ENCODE measurements around the gene PDK4. TPM values are rescaled to one million over a fixed set of nuclear protein-coding genes. Genes with fewer than 3 reads are reported as not detected.
A peak's percentile ranks its signal among the peaks of the same experiment; 100 is the strongest.

PDK4 gene
- 0.36 and 0.59 TPM in 2 replicates for total RNA-seq

GRCh38 chr7:95596198-95597063, at the start of gene PDK4:
Gene PDK4 (minus strand): TSS chr7:95596516. CDS start chr7:95596293, 223 bp downstream.
- DNase-seq (ENCODE audit: insufficient read length, low spot score, missing footprints): peak; percentile 83
- H3K36me3 ChIP-seq (ENCODE audit: insufficient read depth, low read length): no peaks in the 10 kb centered on the region
- peak within 1 kb of the TSS; percentile 86 for H3K4me2 ChIP-seq (ENCODE audit: insufficient read depth, low read length)
- peak within 1 kb of the TSS; percentile 97 for H2AFZ ChIP-seq (ENCODE audit: low read length)
- H3K27ac ChIP-seq (ENCODE audit: low read depth, low read length): peak within 1 kb of the TSS; percentile 66
- H3K9me3 ChIP-seq (ENCODE audit: low read depth, low read length): no peaks in the 10 kb centered on the region
- no peaks in the 10 kb centered on the region for H4K20me1 ChIP-seq (ENCODE audit: insufficient read depth, low read length)
- peaks cover 11% of the 10 kb centered on the region for H3K4me1 ChIP-seq (ENCODE audit: insufficient read depth, low read length)
- TF ChIP-seq CTCF (IDR thresholded peaks at IDR 0.05; ENCODE audit: extremely low read depth, low read depth, low read length): no peak
- peak within 1 kb of the TSS; percentile 84 for H3K4me3 ChIP-seq (ENCODE audit: insufficient read depth, low read length)
- H3K27me3 ChIP-seq (ENCODE audit: insufficient read depth, low read length): no peaks in the 10 kb centered on the region
- no peaks in the 10 kb centered on the region for H3K79me2 ChIP-seq (ENCODE audit: insufficient read depth, low read length)

- no peaks in the 10 kb centered on the region for H3K36me3 ChIP-seq (ENCODE audit: insufficient read depth, low read length)
- no peak overlapping the region for H3K4me3 ChIP-seq (ENCODE audit: insufficient read depth, low read length)
Measured at GRCh38 chr7:95642173-95642572, 45.9 kb upstream of the PDK4 start.

GRCh38 chr7:95636140-95636940, 40.0 kb upstream of the PDK4 start:
- no peaks in the 10 kb centered on the region for H3K79me2 ChIP-seq (ENCODE audit: insufficient read depth, low read length)
- H4K20me1 ChIP-seq (ENCODE audit: insufficient read depth, low read length): no peaks in the 10 kb centered on the region
- no peak for DNase-seq (ENCODE audit: insufficient read length, low spot score, missing footprints)
- no peaks in the 10 kb centered on the region for H3K27me3 ChIP-seq (ENCODE audit: insufficient read depth, low read length)
- H3K9me3 ChIP-seq (ENCODE audit: low read depth, low read length): peaks cover 2% of the 10 kb centered on the region
- no peak overlapping the region for H3K4me2 ChIP-seq (ENCODE audit: insufficient read depth, low read length)
- no peak overlapping the region for H3K27ac ChIP-seq (ENCODE audit: low read depth, low read length)
- no peak for TF ChIP-seq CTCF (IDR thresholded peaks at IDR 0.05; ENCODE audit: extremely low read depth, low read depth, low read length)
- no peaks in the 10 kb centered on the region for H3K36me3 ChIP-seq (ENCODE audit: insufficient read depth, low read length)
- no peak overlapping the region for H2AFZ ChIP-seq (ENCODE audit: low read length)
- no peak overlapping the region for H3K4me3 ChIP-seq (ENCODE audit: insufficient read depth, low read length)
- peaks cover 11% of the 10 kb centered on the region for H3K4me1 ChIP-seq (ENCODE audit: insufficient read depth, low read length)

More at GRCh38 chr7:95642173-95642572, 45.9 kb upstream of the PDK4 start:
- no peak overlapping the region for H3K4me2 ChIP-seq (ENCODE audit: insufficient read depth, low read length)
- no peak overlapping the region for H2AFZ ChIP-seq (ENCODE audit: low read length)
- H3K27ac ChIP-seq (ENCODE audit: low read depth, low read length): no peak overlapping the region
- H3K4me1 ChIP-seq (ENCODE audit: insufficient read depth, low read length): no peaks in the 10 kb centered on the region
- TF ChIP-seq CTCF (IDR thresholded peaks at IDR 0.05; ENCODE audit: extremely low read depth, low read depth, low read length): no peak
- no peaks in the 10 kb centered on the region for H3K9me3 ChIP-seq (ENCODE audit: low read depth, low read length)
- H3K79me2 ChIP-seq (ENCODE audit: insufficient read depth, low read length): no peaks in the 10 kb centered on the region
- H4K20me1 ChIP-seq (ENCODE audit: insufficient read depth, low read length): no peaks in the 10 kb centered on the region
- peaks cover 7% of the 10 kb centered on the region for H3K27me3 ChIP-seq (ENCODE audit: insufficient read depth, low read length)
- no peak for DNase-seq (ENCODE audit: insufficient read length, low spot score, missing footprints)

- Histone ChIP-seq H3K4me1 (ENCODE audit: insufficient read depth, low read length) (peaks cover 11% of the 10 kb centered on the region), H3K4me3 (ENCODE audit: insufficient read depth, low read length) (no peak overlapping the region), H3K79me2 (ENCODE audit: insufficient read depth, low read length) (no peaks in the 10 kb centered on the region), H3K36me3 (ENCODE audit: insufficient read depth, low read length) (no peaks in the 10 kb centered on the region), H3K9me3 (ENCODE audit: low read depth, low read length) (peaks cover 2% of the 10 kb centered on the region), H3K27me3 (ENCODE audit: insufficient read depth, low read length) (no peaks in the 10 kb centered on the region), H3K4me2 (ENCODE audit: insufficient read depth, low read length) (no peak overlapping the region), H4K20me1 (ENCODE audit: insufficient read depth, low read length) (no peaks in the 10 kb centered on the region), H3K27ac (ENCODE audit: low read depth, low read length) (no peak overlapping the region), H2AFZ (ENCODE audit: low read length) (no peak overlapping the region)
- peak; percentile 80 for DNase-seq (ENCODE audit: insufficient read length, low spot score, missing footprints)
- no peak for TF ChIP-seq CTCF (IDR thresholded peaks at IDR 0.05; ENCODE audit: extremely low read depth, low read depth, low read length)
Measured at GRCh38 chr7:95632609-95633008, 36.3 kb upstream of the PDK4 start.
